ENCODE data around the gene KYNU.
A peak's percentile ranks its signal among the peaks of the same experiment; 100 is the strongest.
"Not testable (repeated sequence)": the region's sequence is repeated elsewhere in the genome, so short reads cannot be mapped to it uniquely, and the experiment has no call there.

The KYNU gene

DNA sequence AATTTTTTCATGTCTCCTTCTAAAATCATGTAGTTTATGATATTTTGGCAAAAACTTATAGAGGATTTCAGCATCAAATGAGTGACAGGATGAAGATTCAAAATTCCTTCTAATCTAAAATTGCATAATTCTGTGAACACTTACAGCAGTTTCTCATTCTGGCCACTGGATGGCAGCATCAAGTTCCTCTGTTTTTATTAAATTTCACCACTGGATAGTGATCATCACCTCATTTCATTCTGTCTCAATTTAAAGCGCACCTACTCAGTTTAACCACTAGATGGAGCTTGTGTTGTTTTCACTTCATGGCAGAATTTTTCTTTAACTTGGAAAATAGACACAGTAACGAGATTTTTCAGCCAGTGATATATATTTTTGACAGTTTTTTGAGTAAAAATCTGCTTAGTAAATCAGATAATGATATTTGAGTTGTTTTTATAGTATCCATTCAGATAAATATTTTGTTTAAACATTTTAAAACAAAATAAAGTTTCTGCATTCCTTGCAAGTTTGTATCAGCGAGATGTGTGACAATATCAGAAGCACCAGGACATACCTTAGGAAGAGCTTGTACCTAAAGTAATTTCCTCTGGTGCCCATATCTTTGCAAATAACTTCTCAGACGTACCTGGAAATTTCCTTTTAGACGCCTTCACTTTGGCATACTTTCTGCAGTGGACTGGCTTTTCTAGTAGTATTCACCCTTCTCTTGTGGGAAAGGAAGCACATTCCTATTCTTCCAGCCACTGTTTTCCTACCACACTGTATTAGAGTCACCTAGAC, 157.0 kb downstream of the KYNU start:
- peak; percentile 88 for DNase-seq

DNA sequence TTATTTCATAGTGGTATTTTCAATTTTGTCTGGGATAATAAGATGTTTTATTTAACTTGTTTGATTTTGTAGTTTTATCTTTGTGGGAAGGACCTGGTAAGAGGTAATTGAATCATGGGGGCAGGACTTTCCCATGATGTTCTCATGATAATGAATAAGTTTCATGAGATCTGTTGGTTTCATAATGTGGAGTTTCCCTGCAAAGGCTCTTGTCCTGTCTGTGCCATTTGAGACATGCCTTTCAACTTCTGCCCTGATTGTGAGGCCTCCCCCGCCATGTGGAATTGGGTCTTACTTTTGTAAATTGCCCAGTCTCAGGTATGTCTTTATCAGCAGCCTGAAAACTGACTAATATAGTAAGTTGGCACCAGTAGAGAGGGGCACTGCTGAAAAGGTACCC, 174.0 kb downstream of the KYNU start:
- DNase-seq, result no peak

DNA sequence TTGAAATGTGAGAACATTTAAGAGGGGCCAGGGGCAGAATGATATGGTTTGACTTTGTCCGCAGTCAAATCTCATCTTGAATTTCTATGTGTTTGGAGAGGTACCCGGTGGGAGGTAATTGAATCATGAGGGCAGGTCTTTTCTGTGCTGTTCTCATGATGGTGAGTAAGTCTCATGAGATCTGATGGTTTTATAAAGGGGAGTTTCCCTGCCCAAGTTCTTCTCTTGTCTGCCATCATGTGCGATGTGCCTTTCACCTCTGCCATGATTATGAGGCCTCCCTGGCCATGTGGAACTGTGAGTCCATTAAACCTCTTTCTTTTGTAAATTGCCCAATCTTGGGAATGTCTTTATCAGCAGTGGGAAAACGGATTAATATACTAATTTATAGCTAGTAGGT, 176.0 kb downstream of the KYNU start:
- DNase-seq, result not testable (repeated sequence)

DNA sequence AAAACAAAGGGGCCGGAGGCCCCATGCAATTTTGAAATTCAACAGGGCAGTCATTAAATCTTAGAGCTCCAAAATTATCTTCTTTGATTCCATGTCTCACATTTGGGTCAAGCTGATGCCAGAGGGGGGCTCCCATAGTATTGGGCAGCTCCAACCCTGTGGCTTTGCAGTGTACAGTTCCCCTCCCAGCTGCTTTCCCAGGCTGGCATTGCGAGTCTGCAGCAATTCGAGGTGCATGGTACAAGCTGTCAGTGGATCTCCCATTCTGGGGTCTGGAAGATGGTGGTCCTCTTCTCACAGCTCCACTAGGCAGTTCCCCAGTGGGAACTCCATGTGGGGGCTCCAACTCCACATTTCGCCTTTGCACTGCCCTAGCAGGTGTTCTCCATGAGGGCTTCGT, 179.1 kb downstream of the KYNU start:
- no peak for DNase-seq

DNA sequence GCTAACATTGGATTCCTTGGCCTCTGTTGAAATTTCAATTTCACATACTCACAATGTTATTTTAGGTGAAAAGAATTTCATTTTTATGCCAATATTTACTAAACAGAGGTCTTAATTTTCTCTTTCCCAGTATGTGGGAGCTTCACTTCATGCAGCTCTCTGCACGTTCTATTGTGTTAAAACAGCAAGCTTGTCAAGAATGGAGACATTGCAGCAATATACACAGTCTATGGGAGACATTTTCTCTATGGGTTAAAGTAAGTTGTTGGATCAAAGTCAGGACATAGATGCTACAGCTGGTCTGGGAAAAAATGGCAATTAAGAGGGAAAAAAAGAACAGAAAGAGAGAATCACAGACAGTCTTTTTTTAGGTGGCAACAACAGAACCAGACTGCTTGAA, 181.4 kb downstream of the KYNU start:
- DNase-seq, result no peak

DNA sequence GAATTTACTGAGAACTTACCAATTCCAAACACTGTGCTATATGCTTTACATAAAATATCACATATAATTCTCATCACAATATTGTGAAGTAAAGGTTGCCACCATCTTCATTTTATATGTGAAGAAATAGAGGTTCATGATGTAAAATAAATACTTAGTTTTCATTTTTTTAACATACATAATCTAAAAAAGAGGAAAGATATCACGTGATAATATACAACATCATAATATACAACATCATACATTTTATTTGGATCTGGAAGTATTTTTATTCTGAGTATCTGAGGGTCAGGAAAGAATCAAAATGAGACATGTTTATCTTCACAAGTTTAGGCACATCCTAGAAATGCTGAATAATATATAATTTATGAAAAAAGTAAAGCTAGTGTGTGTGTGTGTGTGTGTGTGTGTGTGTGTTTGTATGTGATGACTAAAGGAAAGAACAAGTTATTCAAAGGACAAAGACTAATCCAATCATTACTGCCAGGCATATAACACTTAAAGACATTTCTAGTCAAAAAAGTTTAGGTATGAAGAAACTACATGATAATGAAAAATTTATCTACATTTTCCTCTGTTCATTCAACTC, 186.2 kb downstream of the KYNU start:
- no peak for DNase-seq

DNA sequence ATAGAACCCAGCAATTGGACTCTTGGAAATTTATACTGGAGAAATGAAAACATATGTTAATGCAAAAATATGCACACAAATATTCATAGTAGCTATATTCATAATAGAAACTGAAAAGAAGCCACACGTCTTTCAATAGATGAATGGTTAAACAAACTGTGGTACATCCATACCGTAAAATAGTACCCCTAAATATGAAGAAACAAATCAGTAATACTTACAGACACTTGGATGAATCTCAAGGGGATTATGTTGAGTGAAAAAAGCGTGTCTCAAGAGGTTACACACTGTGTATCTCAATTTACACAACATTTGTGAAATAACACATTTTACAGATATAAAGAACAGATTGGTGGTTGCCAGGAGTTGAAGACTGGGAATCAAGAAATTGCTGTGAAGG, 190.6 kb downstream of the KYNU start:
- no peak for DNase-seq

DNA sequence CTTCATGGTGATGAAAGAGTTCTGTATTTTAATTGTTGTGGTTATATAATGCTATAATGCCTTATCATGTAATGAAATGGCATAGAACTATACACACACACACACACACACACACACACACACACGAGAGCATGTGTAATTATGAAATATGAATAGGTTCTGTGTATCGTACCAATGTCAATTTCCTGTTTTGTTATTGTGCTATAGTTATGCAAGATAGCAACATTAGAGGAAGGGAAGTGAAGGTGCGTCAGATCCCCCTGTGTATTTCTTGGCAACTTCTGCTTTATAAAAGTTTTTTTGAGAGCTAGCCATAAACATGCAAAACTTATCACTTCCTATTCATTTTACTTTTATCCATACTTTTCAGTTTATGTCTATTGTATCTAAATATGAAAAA, 191.0 kb downstream of the KYNU start:
- peak; percentile 64 for DNase-seq

DNA sequence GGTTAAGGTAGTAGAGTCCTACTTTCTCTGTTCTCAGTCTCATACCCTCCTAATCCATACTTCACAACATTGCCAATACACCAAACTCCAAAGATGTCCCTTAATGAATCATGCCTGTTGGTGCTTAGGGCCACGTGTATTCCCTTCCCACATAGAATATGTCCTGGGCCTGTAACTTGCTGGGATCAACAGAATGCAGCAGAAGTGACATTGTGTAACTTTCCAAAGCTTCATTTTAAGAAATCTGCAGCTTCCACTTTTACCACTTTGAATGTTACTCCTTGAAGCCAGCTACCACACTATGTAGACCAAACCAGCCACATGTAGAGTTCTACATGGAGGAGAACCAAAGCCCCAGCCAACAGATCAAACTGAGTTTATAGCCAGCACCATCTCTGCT, 193.2 kb downstream of the KYNU start:
- DNase-seq, result no peak

DNA sequence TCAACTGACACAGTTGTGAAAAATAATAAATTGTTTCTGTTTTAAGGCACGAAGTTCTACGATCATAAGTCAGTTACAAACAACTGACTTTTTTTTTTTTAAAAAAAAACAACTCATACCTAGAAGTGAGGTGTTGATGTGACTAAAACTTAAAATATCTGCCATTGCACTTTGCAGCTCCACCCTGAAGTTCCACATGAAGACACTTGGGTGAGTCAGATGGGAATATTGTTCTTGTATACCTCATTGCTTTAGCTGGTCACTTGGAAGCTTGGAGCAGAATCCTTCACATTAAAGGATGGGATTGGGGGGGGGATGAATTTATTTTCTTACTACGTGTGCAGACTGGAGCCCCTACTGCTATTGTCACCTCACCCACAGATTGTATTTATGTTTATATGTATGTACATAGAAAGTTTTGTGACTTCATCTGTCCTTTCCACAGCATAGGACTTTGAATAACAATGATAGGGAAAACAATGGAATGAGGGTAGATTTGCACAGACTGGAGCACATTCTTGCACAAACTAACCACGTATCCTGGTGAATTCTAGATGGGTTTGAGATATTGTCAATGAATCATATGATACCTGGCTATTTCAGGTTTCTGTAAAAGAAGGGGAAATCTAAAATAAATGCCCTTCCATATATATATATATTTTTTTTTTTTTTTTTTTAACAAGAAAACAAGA, 193.9 kb downstream of the KYNU start:
- no peak for DNase-seq

DNA sequence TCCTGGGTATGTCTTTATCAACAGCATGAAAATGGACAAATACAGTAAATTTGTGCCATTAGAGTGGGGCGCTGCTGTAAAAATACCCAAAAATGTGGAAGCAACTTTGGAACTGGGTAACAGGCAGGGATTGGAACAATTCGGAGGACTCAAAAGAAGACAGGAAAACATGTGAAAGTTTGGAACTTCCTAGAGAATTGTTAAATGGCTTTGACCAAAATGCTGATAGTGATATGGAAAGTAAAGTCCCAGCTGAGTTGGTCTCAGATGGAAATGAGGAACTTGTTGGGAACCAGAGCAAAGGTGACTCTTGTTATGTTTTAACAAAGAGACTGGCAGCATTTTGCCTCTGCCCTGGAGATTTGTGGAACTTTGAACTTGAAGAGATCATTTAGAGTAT, 197.4 kb downstream of the KYNU start:
- not testable (repeated sequence) for DNase-seq

DNA sequence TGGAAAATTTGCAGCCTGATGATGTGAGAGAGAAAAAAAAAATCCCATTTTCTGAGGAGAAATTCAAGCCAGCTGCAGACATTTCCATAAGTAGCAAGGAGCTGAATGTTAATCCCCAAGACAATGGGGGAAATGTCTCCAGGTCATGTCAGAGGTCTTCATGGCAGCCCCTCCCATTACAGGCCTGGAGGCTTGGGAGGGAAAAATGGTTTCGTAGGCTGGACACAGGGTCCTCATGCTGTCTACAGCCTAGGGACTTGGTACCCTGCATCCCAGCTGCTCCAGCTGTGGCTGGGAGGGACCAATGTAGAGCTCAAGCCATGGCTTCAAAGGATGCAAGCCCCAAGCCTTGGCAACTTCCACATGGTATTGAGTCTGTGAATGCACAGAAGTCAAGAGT, 198.2 kb downstream of the KYNU start:
- DNase-seq, result no peak

DNA sequence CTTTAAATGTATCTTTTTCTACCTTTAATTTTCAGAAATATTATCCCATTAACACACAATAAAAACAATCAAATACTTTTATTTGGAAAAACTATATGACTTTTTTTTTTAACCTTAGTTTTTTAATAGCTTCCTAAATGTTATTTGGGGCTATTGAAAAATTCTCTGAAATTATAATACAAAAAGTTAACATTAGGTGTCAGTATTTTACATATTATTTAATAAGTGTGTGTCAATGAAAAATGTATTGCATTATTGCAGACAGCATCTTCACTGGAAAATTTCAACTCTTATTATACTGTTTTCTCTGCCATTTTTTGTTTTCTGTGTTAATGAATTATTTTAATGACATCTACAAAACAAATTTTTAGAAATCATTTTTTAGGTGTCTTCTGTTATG, 200.6 kb downstream of the KYNU start:
- DNase-seq, result no peak

DNA sequence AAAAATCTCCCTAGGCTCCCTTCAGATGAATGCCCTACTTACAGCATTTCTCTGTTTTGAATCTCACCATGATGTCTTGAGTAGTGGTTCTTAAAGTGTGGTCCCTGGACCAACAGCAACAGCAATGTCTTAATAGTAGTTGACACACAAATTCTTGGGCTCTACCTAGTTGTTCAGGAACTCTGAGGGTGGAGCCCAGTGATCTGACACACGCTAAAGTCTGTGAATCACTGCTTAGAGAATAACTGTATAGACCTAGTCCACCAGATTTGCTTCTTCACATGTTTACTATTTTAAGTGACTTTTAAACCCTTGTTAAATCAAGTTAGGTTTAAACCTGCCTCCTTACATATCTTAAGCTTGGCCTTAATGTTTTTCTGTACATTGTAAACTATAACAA, 204.2 kb downstream of the KYNU start:
- DNase-seq, result no peak

DNA sequence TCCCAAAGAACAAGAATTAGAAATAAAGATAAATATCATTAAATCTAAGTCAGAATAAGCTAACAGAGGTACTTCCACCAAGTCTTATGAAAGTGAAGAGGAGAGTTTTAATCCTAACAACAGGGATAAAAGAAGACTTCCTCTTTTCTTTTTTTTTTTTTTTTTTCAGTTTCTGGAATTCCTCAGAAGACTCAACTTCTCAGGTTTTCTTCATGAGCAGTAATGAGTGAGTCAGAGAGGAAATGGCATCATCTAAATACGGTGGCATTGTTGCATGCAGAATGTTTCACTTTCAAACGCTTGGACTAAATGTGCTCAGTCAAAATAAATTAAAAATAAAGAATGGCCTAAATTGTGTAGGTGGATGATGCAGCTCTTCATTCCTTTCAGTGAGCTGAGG, 206.2 kb downstream of the KYNU start:
- no peak for DNase-seq

DNA sequence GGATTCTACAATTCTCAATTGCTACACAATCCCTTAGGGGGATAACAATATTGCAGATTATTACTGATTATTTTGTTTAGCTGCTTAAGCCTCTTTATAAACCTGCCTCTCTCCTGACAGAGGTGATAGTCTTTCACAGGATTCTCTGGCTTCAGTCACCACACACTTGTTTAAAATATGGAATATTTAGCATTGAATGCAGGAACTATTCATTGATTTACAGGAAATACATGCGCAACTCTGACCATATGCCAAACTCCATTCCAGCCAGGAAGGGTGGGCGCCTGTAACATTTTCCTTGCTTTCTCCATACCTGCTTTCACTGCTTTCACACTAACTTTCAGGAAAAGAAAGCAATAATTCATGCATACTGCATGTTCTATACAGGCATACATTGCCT, 207.0 kb downstream of the KYNU start:
- no peak for DNase-seq

DNA sequence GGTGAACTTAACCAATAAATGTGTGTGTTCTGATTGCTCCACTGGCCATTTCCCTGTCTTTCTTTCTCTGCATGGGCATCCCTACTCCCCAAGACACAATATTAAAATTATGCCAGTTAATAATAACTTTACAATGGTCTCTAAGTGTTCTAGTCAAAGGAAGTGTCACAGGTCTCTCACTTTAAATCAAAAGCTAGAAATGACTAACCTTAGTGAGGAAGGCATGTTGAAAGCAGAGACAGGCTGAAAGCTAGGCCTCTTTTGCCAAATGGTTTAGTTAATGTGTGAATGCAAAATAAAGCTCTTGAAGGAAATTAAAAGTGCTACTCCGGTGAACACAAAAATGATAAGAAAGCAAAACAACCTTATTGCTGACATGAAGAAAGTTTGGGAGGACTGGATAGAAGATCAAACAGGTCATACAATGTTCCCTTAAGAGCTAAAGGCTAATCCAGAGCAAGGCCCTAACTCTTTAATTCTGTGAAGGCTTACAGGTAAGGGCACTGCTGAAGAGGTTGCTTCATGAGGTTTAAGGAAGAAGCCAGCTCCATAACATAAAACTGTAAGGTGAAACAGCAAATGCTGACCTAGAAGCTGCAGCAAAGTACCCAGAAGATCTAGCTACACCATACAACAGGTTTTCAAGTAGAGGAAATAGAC, 207.8 kb downstream of the KYNU start:
- no peak for DNase-seq

DNA sequence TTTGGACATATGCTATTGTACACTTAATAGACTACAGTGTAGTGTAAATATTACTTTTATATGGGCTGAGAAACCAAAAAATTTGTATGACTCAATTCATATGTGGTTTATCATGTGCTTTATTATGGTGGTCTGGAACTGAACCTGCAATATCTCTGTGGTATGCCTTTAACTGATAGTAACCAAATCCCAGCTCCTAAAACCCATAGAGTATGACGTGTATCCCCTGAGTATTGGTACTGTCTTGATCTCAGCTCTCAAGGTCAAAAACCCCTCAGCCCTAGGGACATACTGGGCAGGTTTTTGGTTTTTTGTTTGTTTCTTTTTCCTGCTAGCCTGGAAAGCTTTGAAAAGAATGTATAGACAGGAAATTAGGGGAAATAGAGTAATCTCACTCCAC, 209.6 kb downstream of the KYNU start:
- DNase-seq, result no peak

DNA sequence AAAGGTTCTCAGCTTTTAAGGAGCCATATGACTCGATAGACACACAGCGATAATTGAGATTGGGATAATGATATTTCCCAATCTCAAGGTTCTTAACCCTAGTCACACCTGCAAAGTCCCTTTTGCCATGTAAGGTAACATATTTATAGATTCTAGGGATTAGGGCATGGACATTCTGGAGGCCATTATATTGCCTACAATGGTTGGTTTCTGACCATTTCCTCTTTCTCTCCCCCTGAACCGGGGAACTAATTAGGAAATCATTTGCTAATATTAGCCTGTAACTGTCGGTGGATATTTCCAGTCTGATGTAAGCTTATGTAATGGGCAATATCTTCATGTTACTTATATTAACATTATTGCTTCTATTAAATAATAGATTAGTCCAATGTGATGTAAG, 210.9 kb downstream of the KYNU start:
- DNase-seq, result no peak

DNA sequence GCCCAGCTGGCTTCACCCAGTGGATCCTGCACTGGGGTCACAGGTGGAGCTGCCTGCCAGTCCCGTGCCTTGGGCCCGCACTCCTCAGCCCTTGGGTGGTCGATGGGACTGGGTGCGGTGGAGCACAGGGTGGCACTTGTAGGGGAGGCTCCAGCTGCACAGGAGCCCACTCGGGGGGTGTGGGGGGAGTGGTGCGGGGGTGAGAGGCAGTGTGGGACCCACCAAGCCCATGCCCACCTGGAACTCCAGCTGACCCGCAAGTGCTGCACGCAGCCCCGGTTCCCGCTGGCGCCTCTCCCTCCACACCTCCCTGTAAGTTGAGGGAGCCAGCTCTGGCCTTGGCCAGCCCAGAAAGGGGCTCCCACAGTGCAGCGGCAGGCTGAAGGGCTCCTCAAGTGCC, 212.1 kb downstream of the KYNU start:
- DNase-seq, result not testable (repeated sequence)

All from SIG-M5 (cell line).